GM13976 (cell line): Measurements from ENCODE around the gene FOXE1.

Experiments used
- DNase-seq: peaks from one replicate; pipeline ENCODE4 v3.0.0; 2012; ENCODE audit warnings: low spot score
- in situ Hi-C: fragments of 300-500 bp; cut with MboI; formaldehyde crosslinking; loops from one replicate; pipeline ENCODE4 v1.12.0; 2022; ENCODE audit warnings: low sequenced_read_pairs, mixed read lengths, inconsistent platforms; ENCODE audit not compliant: unreplicated experiment
- TF ChIP-seq, protein P1 (sequence below): IDR thresholded peaks from 2 replicates; pipeline ENCODE4 v1.5.1; 2012; ENCODE audit warnings: borderline replicate concordance, mild to moderate bottlenecking; ENCODE audit not compliant: insufficient read depth; ENCODE audit errors: extremely low read depth, missing control alignments, control extremely low read depth

FOXE1 gene

DNA sequence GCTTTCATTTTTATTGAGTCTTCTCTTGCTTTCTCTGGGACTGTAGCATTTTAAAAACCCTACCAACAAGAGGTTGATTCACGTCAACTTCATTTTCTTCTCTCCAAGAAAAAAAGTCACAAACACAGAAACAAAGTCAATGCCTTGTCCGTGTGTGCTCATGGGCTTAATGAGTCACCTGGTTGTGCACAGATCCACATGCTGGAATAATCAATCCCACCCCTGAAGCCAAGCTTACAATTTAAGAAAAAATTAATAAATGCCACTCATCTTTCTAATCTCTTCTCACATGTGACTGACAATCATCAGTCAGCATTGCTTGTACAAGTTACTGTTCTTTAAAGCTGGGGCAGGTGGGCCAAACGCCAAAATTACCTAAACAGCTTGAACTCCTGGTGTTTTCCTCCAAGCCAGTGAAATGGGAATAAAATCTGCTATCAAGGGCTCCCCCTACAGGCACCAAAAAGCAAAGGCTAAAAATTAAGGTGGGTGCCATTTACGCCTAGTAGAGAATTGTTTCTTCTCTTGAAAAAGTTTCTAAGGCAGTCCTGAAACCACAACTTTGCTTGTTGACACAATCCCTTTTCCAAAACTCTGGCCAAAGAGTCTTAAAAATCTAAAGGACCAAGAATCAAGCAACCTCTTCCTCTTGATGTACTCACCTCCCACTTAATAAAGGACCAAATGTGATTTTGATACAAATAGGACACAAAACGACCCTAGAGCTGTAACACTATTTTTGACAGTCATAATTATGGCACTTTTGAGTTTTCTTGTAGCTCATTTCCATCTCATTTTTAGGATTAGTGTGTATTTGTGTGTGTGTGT lies 47.9 kb downstream of the FOXE1 start:
- in situ Hi-C loops: loop anchor here (10.0 kb wide), 1 partner anchor 196 kb away; no protein-coding TSS in a partner anchor

DNA sequence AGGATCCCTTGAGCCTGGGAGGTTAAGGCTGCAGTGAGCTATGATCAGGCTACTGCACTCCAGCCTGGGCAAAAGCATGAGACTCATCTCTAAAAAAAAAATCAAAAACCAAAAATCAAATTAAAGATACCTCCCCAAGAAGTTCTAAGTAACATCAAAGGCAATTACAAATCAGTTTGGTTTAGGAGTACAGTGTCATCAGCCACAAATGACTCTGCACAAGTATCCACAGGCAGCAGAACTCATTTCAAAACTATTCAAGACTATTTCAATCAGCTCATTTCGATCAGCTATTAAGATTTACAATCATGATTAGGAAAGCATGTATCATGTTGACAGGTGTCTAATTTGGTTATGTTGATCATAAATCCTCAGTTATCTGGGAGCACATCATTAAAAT lies 50.2 kb downstream of the FOXE1 start:
- no peak for DNase-seq
- TF ChIP-seq, protein P1, sequence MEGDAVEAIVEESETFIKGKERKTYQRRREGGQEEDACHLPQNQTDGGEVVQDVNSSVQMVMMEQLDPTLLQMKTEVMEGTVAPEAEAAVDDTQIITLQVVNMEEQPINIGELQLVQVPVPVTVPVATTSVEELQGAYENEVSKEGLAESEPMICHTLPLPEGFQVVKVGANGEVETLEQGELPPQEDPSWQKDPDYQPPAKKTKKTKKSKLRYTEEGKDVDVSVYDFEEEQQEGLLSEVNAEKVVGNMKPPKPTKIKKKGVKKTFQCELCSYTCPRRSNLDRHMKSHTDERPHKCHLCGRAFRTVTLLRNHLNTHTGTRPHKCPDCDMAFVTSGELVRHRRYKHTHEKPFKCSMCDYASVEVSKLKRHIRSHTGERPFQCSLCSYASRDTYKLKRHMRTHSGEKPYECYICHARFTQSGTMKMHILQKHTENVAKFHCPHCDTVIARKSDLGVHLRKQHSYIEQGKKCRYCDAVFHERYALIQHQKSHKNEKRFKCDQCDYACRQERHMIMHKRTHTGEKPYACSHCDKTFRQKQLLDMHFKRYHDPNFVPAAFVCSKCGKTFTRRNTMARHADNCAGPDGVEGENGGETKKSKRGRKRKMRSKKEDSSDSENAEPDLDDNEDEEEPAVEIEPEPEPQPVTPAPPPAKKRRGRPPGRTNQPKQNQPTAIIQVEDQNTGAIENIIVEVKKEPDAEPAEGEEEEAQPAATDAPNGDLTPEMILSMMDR: no peak
- in situ Hi-C loops: loop anchor here (10.0 kb wide), 1 partner anchor 198 kb away; no protein-coding TSS in a partner anchor

More for the DNA sequence above, 47.9 kb downstream of the FOXE1 start:
- TF ChIP-seq, protein P1: peak; percentile 78
- peak; percentile 65 for DNase-seq

DNA sequence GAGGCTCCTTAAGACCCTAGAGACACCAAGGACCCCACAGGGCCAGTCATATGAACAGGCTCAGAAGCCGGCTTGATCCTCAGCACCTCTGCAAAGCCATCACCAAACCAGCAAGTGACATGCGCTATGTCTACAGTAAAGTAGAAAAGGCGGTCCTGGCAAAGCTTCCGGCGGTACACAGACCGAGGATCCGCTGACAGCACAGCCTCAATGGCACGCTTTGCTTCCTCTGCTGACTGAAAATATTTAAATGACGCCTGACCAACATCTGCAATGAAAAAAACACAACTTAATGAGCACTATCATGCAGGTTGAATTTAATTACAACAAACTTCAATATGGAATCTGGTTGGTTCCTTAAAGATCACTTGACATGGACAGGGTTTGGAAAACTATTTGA lies 51.7 kb downstream of the FOXE1 start:
- DNase-seq: no peak
- in situ Hi-C loops: loop anchor here (10.0 kb wide), 1 partner anchor 200 kb away; no protein-coding TSS in a partner anchor
- TF ChIP-seq, protein P1: no peak

DNA sequence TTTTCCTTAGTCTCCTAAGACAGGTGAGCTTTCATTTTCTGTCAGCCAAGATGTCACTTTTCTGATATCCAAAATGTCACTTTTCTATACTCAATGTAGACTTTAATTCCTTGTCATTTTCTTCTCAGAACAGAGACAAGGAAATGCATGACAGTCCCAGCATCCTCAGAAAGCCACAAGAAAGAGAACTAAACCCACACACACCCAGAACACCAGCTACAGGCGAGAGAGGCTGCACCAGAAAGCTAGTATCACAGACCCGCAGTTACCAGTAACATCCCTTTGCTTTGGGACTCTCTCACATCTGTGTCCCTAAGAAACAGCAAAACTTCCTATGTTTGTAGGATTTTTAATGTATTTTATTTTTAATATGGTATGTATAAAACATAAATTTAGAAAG lies 52.2 kb downstream of the FOXE1 start:
- TF ChIP-seq, protein P1: no peak
- in situ Hi-C loops: loop anchor here (10.0 kb wide), 1 partner anchor 200 kb away; no protein-coding TSS in a partner anchor
- DNase-seq: no peak
